Measurements from ENCODE around the gene LSAMP.
A peak's percentile ranks its signal among the peaks of the same experiment; 100 is the strongest.

Gene LSAMP

GRCh38 chr3:115960799-115961198 lies 484.5 kb downstream of the LSAMP start:
- H3K27me3 ChIP-seq (ENCODE audit: insufficient read depth, low read length) = no peaks in the 10 kb centered on the region
- H3K36me3 ChIP-seq (ENCODE audit: insufficient read depth, low read depth, low read length) = no peaks in the 10 kb centered on the region
- H3K27ac ChIP-seq (ENCODE audit: low read length) = no peak overlapping the region
- no peak overlapping the region for H3K4me3 ChIP-seq (ENCODE audit: low read length)
- no peaks in the 10 kb centered on the region for H3K4me1 ChIP-seq (ENCODE audit: insufficient read depth, low read length)
- H3K9ac ChIP-seq (ENCODE audit: low read depth, low read length) = no peak overlapping the region
- H3K9me3 ChIP-seq (ENCODE audit: insufficient read depth, low read depth, low read length) = no peaks in the 10 kb centered on the region

- no peaks in the 10 kb centered on the region for H3K4me1 ChIP-seq (ENCODE audit: insufficient read depth, low read length)
- H3K9me3 ChIP-seq (ENCODE audit: insufficient read depth, low read depth, low read length) = no peaks in the 10 kb centered on the region
- H3K27me3 ChIP-seq (ENCODE audit: insufficient read depth, low read length) = no peaks in the 10 kb centered on the region
- no peaks in the 10 kb centered on the region for H3K36me3 ChIP-seq (ENCODE audit: insufficient read depth, low read depth, low read length)
- H3K4me3 ChIP-seq (ENCODE audit: low read length) = no peak overlapping the region
- no peak overlapping the region for H3K27ac ChIP-seq (ENCODE audit: low read length)
- no peak overlapping the region for H3K9ac ChIP-seq (ENCODE audit: low read depth, low read length)
Observed at GRCh38 chr3:115958526-115958925, 486.8 kb downstream of the LSAMP start.

GRCh38 chr3:115947325-115947724 lies 498.0 kb downstream of the LSAMP start:
- H3K36me3 ChIP-seq (ENCODE audit: insufficient read depth, low read depth, low read length) = no peaks in the 10 kb centered on the region
- H3K9ac ChIP-seq (ENCODE audit: low read depth, low read length) = no peak overlapping the region
- no peak overlapping the region for H3K27ac ChIP-seq (ENCODE audit: low read length)
- H3K4me3 ChIP-seq (ENCODE audit: low read length) = no peak overlapping the region
- no peaks in the 10 kb centered on the region for H3K27me3 ChIP-seq (ENCODE audit: insufficient read depth, low read length)
- H3K9me3 ChIP-seq (ENCODE audit: insufficient read depth, low read depth, low read length) = no peaks in the 10 kb centered on the region
- H3K4me1 ChIP-seq (ENCODE audit: insufficient read depth, low read length) = no peaks in the 10 kb centered on the region

- H3K4me3 ChIP-seq (ENCODE audit: low read length) = no peak overlapping the region
- H3K9me3 ChIP-seq (ENCODE audit: insufficient read depth, low read depth, low read length) = no peaks in the 10 kb centered on the region
- H3K27ac ChIP-seq (ENCODE audit: low read length) = no peak overlapping the region
- no peaks in the 10 kb centered on the region for H3K36me3 ChIP-seq (ENCODE audit: insufficient read depth, low read depth, low read length)
- H3K27me3 ChIP-seq (ENCODE audit: insufficient read depth, low read length) = no peaks in the 10 kb centered on the region
- H3K9ac ChIP-seq (ENCODE audit: low read depth, low read length) = no peak overlapping the region
- no peaks in the 10 kb centered on the region for H3K4me1 ChIP-seq (ENCODE audit: insufficient read depth, low read length)
Observed at GRCh38 chr3:115943579-115943978, 501.7 kb downstream of the LSAMP start.

- Histone ChIP-seq H3K9ac (ENCODE audit: low read depth, low read length) (no peak overlapping the region), H3K4me1 (ENCODE audit: insufficient read depth, low read length) (no peaks in the 10 kb centered on the region), H3K36me3 (ENCODE audit: insufficient read depth, low read depth, low read length) (no peaks in the 10 kb centered on the region), H3K27me3 (ENCODE audit: insufficient read depth, low read length) (no peaks in the 10 kb centered on the region), H3K9me3 (ENCODE audit: insufficient read depth, low read depth, low read length) (no peaks in the 10 kb centered on the region), H3K4me3 (ENCODE audit: low read length) (no peak overlapping the region), H3K27ac (ENCODE audit: low read length) (no peak overlapping the region)
Observed at GRCh38 chr3:115937054-115937453, 508.2 kb downstream of the LSAMP start.

- H3K27me3 ChIP-seq (ENCODE audit: insufficient read depth, low read length) = no peaks in the 10 kb centered on the region
- H3K27ac ChIP-seq (ENCODE audit: low read length) = no peak overlapping the region
- H3K9ac ChIP-seq (ENCODE audit: low read depth, low read length) = no peak overlapping the region
- no peaks in the 10 kb centered on the region for H3K9me3 ChIP-seq (ENCODE audit: insufficient read depth, low read depth, low read length)
- 0 out of 2 replicates have a peak, but pooled peaks cover 4% of the 10 kb centered on the region for H3K4me1 ChIP-seq (ENCODE audit: insufficient read depth, low read length)
- no peak overlapping the region for H3K4me3 ChIP-seq (ENCODE audit: low read length)
- H3K36me3 ChIP-seq (ENCODE audit: insufficient read depth, low read depth, low read length) = no peaks in the 10 kb centered on the region
Observed at GRCh38 chr3:115932807-115933206, 512.5 kb downstream of the LSAMP start.

GRCh38 chr3:115931581-115931980 lies 513.7 kb downstream of the LSAMP start:
- Histone ChIP-seq H3K4me1 (ENCODE audit: insufficient read depth, low read length) (0 out of 2 replicates have a peak, but pooled peaks cover 4% of the 10 kb centered on the region), H3K27ac (ENCODE audit: low read length) (no peak overlapping the region), H3K9me3 (ENCODE audit: insufficient read depth, low read depth, low read length) (no peaks in the 10 kb centered on the region), H3K36me3 (ENCODE audit: insufficient read depth, low read depth, low read length) (no peaks in the 10 kb centered on the region), H3K4me3 (ENCODE audit: low read length) (no peak overlapping the region), H3K9ac (ENCODE audit: low read depth, low read length) (no peak overlapping the region), H3K27me3 (ENCODE audit: insufficient read depth, low read length) (no peaks in the 10 kb centered on the region)

- H3K27me3 ChIP-seq (ENCODE audit: insufficient read depth, low read length) = no peaks in the 10 kb centered on the region
- no peaks in the 10 kb centered on the region for H3K9me3 ChIP-seq (ENCODE audit: insufficient read depth, low read depth, low read length)
- no peaks in the 10 kb centered on the region for H3K36me3 ChIP-seq (ENCODE audit: insufficient read depth, low read depth, low read length)
- H3K4me1 ChIP-seq (ENCODE audit: insufficient read depth, low read length) = 0 out of 2 replicates have a peak, but pooled peaks cover 4% of the 10 kb centered on the region
- no peak overlapping the region for H3K27ac ChIP-seq (ENCODE audit: low read length)
- no peak overlapping the region for H3K4me3 ChIP-seq (ENCODE audit: low read length)
- no peak overlapping the region for H3K9ac ChIP-seq (ENCODE audit: low read depth, low read length)
Observed at GRCh38 chr3:115930922-115931321, 514.4 kb downstream of the LSAMP start.

- Histone ChIP-seq H3K9ac (ENCODE audit: low read depth, low read length) (no peak overlapping the region), H3K4me1 (ENCODE audit: insufficient read depth, low read length) (0 out of 2 replicates have a peak, but pooled peaks cover 4% of the 10 kb centered on the region), H3K27ac (ENCODE audit: low read length) (no peak overlapping the region), H3K27me3 (ENCODE audit: insufficient read depth, low read length) (no peaks in the 10 kb centered on the region), H3K36me3 (ENCODE audit: insufficient read depth, low read depth, low read length) (no peaks in the 10 kb centered on the region), H3K9me3 (ENCODE audit: insufficient read depth, low read depth, low read length) (no peaks in the 10 kb centered on the region), H3K4me3 (ENCODE audit: low read length) (no peak overlapping the region)
Observed at GRCh38 chr3:115930168-115930567, 515.1 kb downstream of the LSAMP start.

- Histone ChIP-seq H3K27me3 (ENCODE audit: insufficient read depth, low read length) (no peaks in the 10 kb centered on the region), H3K9me3 (ENCODE audit: insufficient read depth, low read depth, low read length) (no peaks in the 10 kb centered on the region), H3K4me1 (ENCODE audit: insufficient read depth, low read length) (0 out of 2 replicates have a peak, but pooled peaks cover 4% of the 10 kb centered on the region), H3K9ac (ENCODE audit: low read depth, low read length) (no peak overlapping the region), H3K36me3 (ENCODE audit: insufficient read depth, low read depth, low read length) (no peaks in the 10 kb centered on the region), H3K27ac (ENCODE audit: low read length) (no peak overlapping the region), H3K4me3 (ENCODE audit: low read length) (no peak overlapping the region)
Observed at GRCh38 chr3:115928376-115928775, 516.9 kb downstream of the LSAMP start.

- Histone ChIP-seq H3K4me3 (ENCODE audit: low read length) (no peak overlapping the region), H3K4me1 (ENCODE audit: insufficient read depth, low read length) (peaks cover 4% of the 10 kb centered on the region; the same call in 1 of the 2 replicates), H3K36me3 (ENCODE audit: insufficient read depth, low read depth, low read length) (no peaks in the 10 kb centered on the region), H3K27ac (ENCODE audit: low read length) (no peak overlapping the region), H3K9me3 (ENCODE audit: insufficient read depth, low read depth, low read length) (no peaks in the 10 kb centered on the region), H3K9ac (ENCODE audit: low read depth, low read length) (no peak overlapping the region), H3K27me3 (ENCODE audit: insufficient read depth, low read length) (no peaks in the 10 kb centered on the region)
Observed at GRCh38 chr3:115927197-115927596, 518.1 kb downstream of the LSAMP start.

- H3K4me1 ChIP-seq (ENCODE audit: insufficient read depth, low read length) = no peaks in the 10 kb centered on the region; the same call in 1 of the 2 replicates
- H3K36me3 ChIP-seq (ENCODE audit: insufficient read depth, low read depth, low read length) = no peaks in the 10 kb centered on the region
- no peaks in the 10 kb centered on the region for H3K27me3 ChIP-seq (ENCODE audit: insufficient read depth, low read length)
- no peak overlapping the region for H3K27ac ChIP-seq (ENCODE audit: low read length)
- H3K9me3 ChIP-seq (ENCODE audit: insufficient read depth, low read depth, low read length) = no peaks in the 10 kb centered on the region
- no peak overlapping the region for H3K4me3 ChIP-seq (ENCODE audit: low read length)
- H3K9ac ChIP-seq (ENCODE audit: low read depth, low read length) = peak overlapping the region; percentile 22; the same call in 1 of the 2 replicates
Observed at GRCh38 chr3:115922681-115923347, 522.5 kb downstream of the LSAMP start.

Measured in iPS-20b (cell line).